Dedifferentiated amniotic fluid mesenchymal stem cell (primary cell): ENCODE results near the gene FYN.
A peak's percentile ranks its signal among the peaks of the same experiment; 100 is the strongest.

Experiments
- DNase-seq: peaks from one replicate; pipeline ENCODE4 v3.0.0-alpha.2; 2016; ENCODE audit errors: extremely low spot score

The FYN gene

GRCh38 chr6:111831408-111831807, 41.8 kb downstream of the FYN start:
- no peak for DNase-seq

GRCh38 chr6:111829998-111830397, 43.3 kb downstream of the FYN start:
- no peak for DNase-seq

- DNase-seq: no peak
These were observed 43.7 kb downstream of the FYN start for GRCh38 chr6:111829581-111829980.

GRCh38 chr6:111828809-111829208, 44.4 kb downstream of the FYN start:
- no peak for DNase-seq

- DNase-seq: no peak
These were observed 47.7 kb downstream of the FYN start for GRCh38 chr6:111825439-111826086.

GRCh38 chr6:111824608-111825337, 48.5 kb downstream of the FYN start:
- no peak for DNase-seq

GRCh38 chr6:111823831-111824607, 49.2 kb downstream of the FYN start:
- peak; percentile 54 for DNase-seq

- DNase-seq: no peak
These were observed 50.2 kb downstream of the FYN start for GRCh38 chr6:111823012-111823411.

GRCh38 chr6:111819458-111819857, 53.8 kb downstream of the FYN start:
- DNase-seq: no peak

- DNase-seq: no peak
These were observed 54.6 kb downstream of the FYN start for GRCh38 chr6:111818539-111819226.

GRCh38 chr6:111817451-111818120, 55.7 kb downstream of the FYN start:
- no peak for DNase-seq

- DNase-seq: no peak
These were observed 59.5 kb downstream of the FYN start for GRCh38 chr6:111813677-111814310.

GRCh38 chr6:111813237-111813636, 60.0 kb downstream of the FYN start:
- no peak for DNase-seq

GRCh38 chr6:111812060-111813038, 60.9 kb downstream of the FYN start:
- no peak for DNase-seq

GRCh38 chr6:111810294-111811131, 62.7 kb downstream of the FYN start:
- no peak for DNase-seq

GRCh38 chr6:111809766-111810165, 63.5 kb downstream of the FYN start:
- DNase-seq: no peak

GRCh38 chr6:111809264-111809663, 64.0 kb downstream of the FYN start:
- DNase-seq: no peak

- DNase-seq: no peak
These were observed 64.8 kb downstream of the FYN start for GRCh38 chr6:111808493-111808892.
